NCI-H446 treated with DMSO at 0.1 percent for 48 hours (cell line): ENCODE results near the gene HMOX1.

ENCODE experiments used
- DNase-seq: peaks from one replicate; lab custom pipeline; 2025; lab: John Stamatoyannopoulos, UW

HMOX1 gene

DNA sequence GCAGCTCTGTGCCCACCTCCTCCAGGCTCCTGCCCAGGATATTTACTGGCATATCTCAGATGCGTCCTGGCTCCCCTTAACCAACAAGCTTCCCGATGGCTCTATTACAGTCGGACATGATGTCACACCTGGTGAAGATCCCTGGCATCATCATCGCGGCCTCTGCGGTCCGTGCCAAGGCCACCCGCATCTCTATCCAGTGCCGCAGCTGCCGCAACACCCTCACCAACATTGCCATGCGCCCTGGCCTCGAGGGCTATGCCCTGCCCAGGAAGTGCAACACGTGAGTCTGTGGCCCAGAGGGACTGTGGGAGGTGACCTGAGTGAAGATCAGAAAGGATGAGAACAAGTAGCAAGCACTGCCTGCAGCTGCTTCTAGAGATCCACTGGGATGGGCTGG, 25.5 kb downstream of the HMOX1 start:
- no peak for DNase-seq

DNA sequence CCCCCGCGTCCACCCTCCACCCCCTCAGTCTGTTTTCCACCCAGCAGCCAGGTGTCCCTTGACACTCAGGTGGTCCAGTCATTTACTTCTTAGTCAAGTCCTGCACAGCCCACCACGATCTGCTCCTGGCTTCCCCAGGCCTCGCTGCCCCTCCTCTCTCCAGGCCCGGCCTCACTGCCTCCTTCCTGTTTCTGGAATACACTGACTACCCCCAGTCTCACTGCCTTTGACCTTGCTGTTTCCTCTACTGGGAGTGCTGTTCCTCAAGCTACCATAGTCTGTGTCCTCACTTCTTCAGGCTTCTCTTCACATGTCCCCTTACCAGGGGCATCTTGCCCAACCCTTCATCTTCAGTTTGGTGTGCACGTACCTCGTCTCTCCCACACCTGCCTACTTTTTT, 26.5 kb downstream of the HMOX1 start:
- no peak for DNase-seq

GRCh38 chr22:35409783-35410662, 29.1 kb downstream of the HMOX1 start:
- no peak for DNase-seq

GRCh38 chr22:35410663-35411034, 29.8 kb downstream of the HMOX1 start:
- no peak for DNase-seq

DNA sequence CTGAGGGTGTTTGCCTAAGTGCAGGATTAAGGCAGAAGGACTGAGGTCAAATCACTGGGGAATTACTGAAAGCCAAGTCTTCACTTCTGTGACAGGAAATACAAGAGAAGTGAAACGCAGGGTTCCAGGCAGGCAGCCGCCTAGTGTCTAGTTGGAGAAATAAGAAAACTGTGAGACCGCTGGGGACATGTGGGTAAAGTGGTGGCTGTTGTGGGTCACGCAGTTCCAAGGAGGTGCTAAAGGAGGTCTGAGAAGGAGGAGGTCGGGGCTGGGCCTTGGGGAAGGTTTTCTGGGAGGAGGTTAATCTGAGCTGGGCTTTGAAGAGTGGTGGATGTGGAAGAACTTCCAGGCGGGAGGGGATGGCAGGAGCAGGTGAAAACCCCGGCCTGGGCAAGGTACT, 30.2 kb downstream of the HMOX1 start:
- no peak for DNase-seq

- no peak for DNase-seq
Observed at GRCh38 chr22:35413624-35414023, 32.7 kb downstream of the HMOX1 start.

- no peak for DNase-seq
Observed at GRCh38 chr22:35417606-35418005, 36.7 kb downstream of the HMOX1 start.

GRCh38 chr22:35418088-35418487, 37.2 kb downstream of the HMOX1 start:
- no peak for DNase-seq

- DNase-seq, result no peak
Observed at GRCh38 chr22:35418731-35419130, 37.8 kb downstream of the HMOX1 start.

- DNase-seq, result no peak
Observed at GRCh38 chr22:35419756-35420155, 38.9 kb downstream of the HMOX1 start.

GRCh38 chr22:35421121-35421520, 40.2 kb downstream of the HMOX1 start:
- no peak for DNase-seq

DNA sequence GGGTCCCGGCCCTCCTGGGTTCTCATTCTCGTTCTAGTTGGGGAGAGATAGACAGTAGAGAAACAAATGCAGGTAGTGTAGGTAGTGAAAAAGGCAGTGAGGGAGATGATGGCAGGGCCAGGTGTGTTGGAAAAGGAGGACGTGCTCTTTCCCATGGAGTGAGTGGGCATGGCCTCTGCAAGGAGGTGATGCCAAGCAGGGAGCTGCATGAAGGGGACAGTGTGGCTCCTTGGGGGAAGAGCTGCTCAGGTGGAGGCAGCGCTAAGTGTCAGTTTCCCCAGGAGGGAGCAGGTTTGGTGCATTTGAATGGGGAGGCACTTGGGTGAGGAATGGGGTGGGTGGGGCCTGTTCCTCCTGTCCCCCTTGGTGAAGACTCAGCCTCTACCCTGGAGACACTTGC, 41.2 kb downstream of the HMOX1 start:
- no peak for DNase-seq

DNA sequence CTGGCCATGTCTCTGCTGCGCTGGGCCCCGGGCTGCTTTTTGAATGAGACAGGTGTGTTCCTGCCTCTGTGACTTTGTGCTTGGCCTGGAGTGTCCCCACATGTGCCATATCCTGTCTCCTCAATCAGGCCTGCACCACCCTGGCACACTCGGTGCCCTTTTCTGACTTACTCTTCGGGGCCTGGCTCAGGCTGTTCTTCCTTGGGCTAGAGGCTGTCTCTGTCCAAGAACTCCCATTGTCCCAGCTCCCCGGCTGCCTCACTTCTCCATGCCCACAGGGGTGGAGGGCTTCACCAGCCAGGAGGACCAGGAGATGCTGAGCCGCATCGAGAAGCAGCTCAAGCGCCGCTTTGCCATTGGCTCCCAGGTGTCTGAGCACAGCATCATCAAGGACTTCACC, 42.0 kb downstream of the HMOX1 start:
- no peak for DNase-seq

GRCh38 chr22:35424081-35424480, 43.2 kb downstream of the HMOX1 start:
- DNase-seq, result no peak

DNA sequence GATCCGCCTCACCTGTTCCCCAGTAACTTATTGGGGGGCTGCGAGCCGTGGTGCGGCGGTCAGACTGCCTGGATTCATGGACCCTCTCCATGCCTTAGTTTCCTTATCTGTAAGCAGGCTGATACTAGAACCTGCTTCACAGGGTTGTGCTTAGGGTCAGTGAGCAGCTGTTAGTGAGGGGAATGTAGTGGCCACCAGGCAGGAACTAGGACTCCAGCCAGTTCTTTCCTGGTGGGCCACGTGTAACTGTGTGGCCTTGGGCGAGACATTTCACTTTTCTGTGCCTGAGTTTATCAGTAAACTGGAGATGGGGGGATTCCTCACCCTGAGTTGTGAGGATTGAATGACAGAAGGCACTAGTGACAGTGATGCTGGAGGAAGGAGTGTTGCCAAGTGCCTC, 43.9 kb downstream of the HMOX1 start:
- DNase-seq, result no peak

- DNase-seq, result no peak
Observed at GRCh38 chr22:35425546-35425945, 44.6 kb downstream of the HMOX1 start.

DNA sequence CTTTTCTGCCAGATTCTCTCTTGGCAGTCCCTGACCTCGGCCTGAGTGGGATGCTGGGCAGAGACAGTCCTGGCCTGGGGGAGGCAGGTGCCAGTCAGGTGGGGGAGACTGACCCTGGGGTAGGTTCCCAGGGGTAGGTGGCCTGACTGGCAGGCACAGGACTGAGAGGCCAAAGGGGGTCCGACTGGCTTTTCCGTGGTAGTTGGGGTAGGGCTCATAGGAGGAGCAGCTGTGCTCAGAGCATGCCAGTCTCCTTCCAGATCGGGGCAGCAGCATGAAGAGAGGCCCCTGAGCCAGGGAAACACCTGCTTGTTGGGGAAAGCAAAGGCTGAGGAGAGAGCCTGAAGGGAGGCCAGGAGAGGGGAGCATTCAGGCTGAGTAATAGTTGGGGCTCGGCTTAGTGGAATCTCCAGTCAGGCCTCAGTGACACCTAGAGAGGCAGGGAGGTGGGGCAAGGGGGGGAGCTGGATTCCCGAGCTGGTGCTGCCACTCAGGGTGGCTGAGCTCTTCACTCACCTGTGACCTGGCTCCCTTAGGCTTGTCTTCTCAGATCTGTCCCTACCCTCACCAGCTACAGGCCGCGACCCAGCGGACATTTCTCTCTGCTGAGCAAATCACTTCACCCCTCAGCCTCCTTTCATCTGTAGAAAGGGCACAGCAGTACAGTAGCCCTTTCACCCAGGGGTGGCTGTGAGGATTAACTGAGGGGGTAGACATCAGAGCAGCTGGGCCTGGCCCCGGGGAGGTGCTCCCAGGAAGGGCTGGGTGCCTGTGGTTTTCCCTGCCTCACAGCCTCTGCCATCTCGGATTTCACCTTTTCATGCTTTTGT, 45.3 kb downstream of the HMOX1 start:
- no peak for DNase-seq

GRCh38 chr22:35426801-35427140, 45.9 kb downstream of the HMOX1 start:
- no peak for DNase-seq

GRCh38 chr22:35430897-35431322, 50.0 kb downstream of the HMOX1 start:
- peak; percentile 54 for DNase-seq

DNA sequence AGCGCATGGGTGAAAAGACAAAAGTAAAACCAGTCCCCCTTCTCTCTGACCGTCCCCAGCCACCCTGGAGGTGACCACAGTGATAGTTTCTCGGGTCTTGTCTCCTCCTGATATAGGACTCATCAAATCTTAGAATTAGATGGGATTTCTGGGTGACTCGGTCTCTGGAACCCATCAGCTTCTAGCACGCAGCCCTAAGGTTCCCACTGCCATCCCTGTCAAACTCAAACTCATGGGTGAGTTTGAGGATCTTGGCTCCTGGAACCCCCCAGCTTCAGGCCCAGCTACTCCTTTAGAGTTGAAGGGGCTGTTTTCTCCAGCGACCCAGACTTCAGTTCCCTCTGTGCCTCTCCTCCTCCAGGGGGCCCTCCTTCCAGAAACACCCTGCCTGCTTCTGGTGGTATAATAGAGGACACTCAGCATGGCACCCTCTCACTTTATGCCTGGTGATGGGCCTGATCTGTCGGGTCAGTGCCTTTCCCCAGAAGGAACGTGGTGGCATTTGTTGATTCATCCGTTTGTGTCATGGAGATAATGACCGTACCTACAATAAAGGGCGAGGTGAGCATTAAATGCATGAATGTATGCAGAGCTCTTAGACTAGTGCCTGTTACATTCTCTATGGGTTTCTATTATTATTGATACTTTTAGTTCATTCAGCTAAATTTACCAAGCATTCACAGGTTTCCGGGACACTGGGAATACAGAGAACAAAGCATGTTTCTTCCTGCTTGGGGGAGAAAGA, 50.8 kb downstream of the HMOX1 start:
- DNase-seq, result no peak

DNA sequence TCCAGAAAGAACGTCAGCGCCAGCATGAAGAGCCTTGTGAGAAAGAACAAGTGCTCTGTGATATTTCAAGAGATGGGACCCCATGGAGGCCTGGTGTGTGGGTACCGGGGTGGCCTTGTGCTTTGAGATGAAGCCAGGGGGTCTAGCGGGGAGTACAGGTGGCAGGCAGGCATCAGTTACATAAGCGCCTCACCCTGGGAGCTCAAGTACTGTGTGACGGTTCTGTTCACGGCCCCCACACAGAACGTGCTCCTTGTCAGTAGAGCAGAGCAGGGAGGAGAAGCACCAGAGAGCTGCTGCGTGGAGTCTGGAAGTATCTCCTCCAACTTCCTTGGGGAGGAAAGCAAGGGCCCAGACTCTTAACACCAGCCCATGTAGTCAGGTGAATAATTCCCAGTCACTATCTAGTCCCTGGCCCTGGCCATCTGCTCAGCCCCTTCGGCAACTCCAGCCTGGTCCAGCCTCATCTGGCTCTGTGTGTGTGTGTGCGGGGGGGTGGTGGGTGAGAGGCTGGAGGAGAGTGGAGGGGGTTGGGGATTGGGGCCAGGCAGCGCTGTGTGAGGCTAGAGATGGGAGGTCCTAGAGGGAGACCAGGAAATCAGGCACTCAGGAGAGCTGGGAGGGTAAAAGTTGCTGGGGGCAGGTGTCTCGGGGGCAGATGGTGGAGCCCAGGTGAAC, 51.5 kb downstream of the HMOX1 start:
- DNase-seq, result no peak

GRCh38 chr22:35434061-35434710, 53.3 kb downstream of the HMOX1 start:
- DNase-seq, result no peak
